Measurements from ENCODE around the gene FDXR. TPM values are rescaled to one million over a fixed set of nuclear protein-coding genes. Genes with fewer than 3 reads are reported as not detected.

The FDXR gene
- total RNA-seq, 1 donor from 2014 or later, result 28.1 TPM

DNA sequence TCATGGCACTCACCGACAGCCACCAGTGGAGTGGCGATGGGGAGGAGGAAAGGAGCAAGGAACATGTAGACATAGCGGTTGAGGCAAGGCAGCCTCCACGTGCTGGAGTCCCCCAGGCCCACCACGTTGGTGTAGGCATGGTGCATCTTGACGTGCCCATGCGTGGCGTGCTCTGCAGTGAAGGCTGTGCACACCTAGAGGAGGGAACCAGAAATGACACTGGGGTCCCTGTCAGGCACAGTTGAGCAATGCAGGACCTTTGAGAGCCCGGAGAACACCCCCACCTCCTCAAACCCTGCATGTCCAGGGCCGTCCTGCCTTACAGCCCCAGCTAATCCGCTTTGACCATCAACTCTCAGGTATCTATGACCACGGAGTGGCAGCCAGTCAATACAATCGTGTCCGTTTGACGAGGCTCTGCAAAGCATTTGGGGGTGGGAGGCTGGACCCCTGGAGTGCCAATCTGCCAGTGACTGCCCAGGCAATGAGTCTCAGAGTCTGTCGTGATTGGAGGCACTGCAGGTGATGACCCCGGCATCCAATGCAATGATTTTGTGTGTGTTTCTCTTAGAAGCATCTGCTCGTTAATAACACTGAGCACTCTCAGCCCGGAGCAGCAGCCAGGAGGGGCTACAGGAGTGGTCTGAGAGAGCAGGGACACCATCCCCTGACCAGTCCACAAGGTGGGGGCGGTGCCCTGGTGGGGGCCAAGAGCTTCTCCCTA, 9.9 kb upstream of the FDXR start:
- TF ChIP-seq, protein P1, sequence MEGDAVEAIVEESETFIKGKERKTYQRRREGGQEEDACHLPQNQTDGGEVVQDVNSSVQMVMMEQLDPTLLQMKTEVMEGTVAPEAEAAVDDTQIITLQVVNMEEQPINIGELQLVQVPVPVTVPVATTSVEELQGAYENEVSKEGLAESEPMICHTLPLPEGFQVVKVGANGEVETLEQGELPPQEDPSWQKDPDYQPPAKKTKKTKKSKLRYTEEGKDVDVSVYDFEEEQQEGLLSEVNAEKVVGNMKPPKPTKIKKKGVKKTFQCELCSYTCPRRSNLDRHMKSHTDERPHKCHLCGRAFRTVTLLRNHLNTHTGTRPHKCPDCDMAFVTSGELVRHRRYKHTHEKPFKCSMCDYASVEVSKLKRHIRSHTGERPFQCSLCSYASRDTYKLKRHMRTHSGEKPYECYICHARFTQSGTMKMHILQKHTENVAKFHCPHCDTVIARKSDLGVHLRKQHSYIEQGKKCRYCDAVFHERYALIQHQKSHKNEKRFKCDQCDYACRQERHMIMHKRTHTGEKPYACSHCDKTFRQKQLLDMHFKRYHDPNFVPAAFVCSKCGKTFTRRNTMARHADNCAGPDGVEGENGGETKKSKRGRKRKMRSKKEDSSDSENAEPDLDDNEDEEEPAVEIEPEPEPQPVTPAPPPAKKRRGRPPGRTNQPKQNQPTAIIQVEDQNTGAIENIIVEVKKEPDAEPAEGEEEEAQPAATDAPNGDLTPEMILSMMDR (conservative IDR thresholded peaks at IDR 0.05), result no peak
- H3K27ac Mint-ChIP-seq, result no peak overlapping the region
- no peak for DNase-seq (ENCODE audit: extremely low spot score, unreplicated experiment)
- no peaks in the 10 kb centered on the region for H3K9me3 Mint-ChIP-seq
- H3K4me3 Mint-ChIP-seq, result no peak overlapping the region
- no peaks in the 10 kb centered on the region for H3K4me1 Mint-ChIP-seq (ENCODE audit: unreplicated experiment)
- no peaks in the 10 kb centered on the region for H3K36me3 Mint-ChIP-seq
- peaks cover 32% of the 10 kb centered on the region for H3K27me3 Mint-ChIP-seq

DNA sequence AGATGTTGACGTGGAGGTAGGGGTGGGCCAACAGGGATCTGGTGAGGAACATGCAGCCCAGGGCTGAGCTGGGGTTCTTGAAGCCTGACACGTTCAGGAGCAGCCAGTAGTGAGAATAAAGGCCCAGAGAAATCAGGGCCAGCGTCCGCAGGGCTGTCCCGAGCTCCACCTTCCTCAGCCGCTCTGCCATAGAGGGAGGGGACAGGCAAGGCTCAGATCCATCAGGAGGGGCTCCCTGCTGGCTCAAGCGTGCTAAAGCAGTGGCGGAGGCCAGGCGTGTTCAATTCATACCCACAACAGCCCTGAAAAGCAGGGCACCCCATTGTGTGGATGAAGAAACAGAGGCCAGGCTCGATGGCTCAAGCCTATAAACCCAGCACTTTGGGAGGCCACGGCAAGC, 8.3 kb upstream of the FDXR start:
- Mint-ChIP-seq H3K36me3 (no peaks in the 10 kb centered on the region), H3K27me3 (peaks cover 24% of the 10 kb centered on the region), H3K9me3 (no peaks in the 10 kb centered on the region), H3K4me1 (ENCODE audit: unreplicated experiment) (no peaks in the 10 kb centered on the region), H3K27ac (no peak overlapping the region), H3K4me3 (no peak overlapping the region)
- no peak for DNase-seq (ENCODE audit: extremely low spot score, unreplicated experiment)
- TF ChIP-seq, protein P1 (conservative IDR thresholded peaks at IDR 0.05), result no peak

DNA sequence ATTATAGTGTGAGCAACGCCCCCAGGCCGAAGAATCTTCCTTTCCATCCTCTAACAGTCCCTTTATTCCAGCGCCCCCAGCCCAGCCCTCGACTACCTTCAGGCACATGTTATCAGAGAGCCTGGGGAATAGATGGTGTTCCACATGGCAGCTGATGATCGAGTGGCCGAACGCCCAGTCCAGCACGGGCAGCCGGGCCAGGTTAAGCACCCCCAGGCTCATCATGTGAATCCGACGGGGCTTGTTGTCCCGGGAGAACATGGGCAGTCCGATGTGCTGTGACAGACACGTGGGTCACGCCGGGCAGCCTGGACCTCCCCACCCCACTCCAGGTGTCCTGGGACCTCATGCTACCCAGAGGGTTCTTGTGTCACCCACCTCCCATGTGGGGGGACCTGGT, 6.5 kb upstream of the FDXR start:
- no peaks in the 10 kb centered on the region for H3K36me3 Mint-ChIP-seq
- H3K9me3 Mint-ChIP-seq, result no peaks in the 10 kb centered on the region
- no peaks in the 10 kb centered on the region for H3K4me1 Mint-ChIP-seq (ENCODE audit: unreplicated experiment)
- H3K27me3 Mint-ChIP-seq, result peaks cover 24% of the 10 kb centered on the region
- H3K4me3 Mint-ChIP-seq, result no peak overlapping the region
- TF ChIP-seq, protein P1 (conservative IDR thresholded peaks at IDR 0.05), result no peak
- no peak overlapping the region for H3K27ac Mint-ChIP-seq
- DNase-seq (ENCODE audit: extremely low spot score, unreplicated experiment), result no peak

DNA sequence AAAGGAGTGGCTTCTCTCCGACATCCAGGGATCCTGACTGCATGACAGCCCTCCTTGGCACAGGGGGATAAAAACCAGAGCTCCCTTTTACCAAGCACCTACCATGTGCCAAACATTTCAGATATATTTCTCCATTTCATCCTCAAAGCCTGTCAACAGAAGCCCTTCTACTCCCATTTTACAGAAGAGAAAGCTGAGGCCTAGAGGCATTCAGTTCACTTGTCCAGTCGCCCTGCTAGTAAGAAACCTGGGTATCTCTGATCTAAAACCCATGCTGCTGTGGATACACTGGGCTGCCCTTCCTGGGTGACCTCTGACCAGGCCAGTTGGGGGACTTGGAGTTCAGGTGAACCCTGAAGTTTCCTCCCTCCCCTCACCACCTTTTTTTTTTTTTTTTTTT, 5.9 kb upstream of the FDXR start:
- DNase-seq (ENCODE audit: extremely low spot score, unreplicated experiment), result no peak
- Mint-ChIP-seq H3K27ac (peak overlapping the region; percentile 85), H3K27me3 (peaks cover 24% of the 10 kb centered on the region), H3K36me3 (no peaks in the 10 kb centered on the region), H3K9me3 (no peaks in the 10 kb centered on the region), H3K4me3 (no peak overlapping the region), H3K4me1 (ENCODE audit: unreplicated experiment) (no peaks in the 10 kb centered on the region)
- TF ChIP-seq, protein P1 (conservative IDR thresholded peaks at IDR 0.05), result no peak

DNA sequence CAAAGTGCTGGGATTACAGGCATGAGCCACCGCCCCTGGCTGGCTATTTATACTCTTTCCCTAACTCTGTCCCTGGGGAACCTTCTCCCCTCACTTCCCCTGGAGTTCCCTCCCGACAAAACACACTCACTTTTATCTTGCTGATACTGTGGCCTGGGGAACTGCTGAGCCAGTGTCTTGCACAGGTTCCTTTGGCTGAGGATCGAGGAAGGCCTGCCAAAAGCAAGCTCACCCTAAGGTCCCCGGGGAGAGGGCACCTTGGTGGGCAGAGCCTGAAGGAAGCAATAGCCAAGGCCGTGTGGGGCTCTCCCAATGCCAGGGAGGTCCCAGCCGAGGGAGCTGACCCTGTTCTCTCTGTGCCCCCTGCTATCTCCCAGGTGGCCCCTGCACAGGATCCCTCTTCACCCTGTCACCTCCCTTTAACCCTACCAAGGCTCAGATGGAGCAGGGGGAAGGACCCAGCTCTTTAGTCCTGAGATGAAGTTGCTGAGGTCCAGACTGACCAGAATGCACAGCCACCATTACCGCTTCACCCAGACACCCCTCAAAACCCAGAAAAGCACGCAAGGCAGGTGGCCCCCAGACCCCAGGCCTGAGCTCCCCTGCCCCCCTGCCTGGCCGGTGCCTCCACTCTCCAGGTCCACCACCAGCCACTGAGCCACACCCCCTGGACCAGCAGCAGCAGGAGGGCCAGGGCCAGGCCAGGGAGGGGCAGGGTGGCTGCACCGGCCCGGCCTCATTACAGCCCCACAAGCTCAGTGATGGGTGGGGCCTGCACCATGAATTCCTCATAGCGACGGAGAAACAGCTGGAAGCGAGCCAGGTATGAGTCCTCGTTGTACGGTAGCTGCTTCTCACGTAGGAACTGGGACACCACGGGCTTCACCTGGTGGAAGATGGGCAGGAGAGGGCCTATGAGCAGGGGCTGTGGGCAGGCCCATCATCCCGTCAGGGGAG, 5.1 kb upstream of the FDXR start:
- Mint-ChIP-seq H3K27ac (peak overlapping the region; percentile 85), H3K4me1 (ENCODE audit: unreplicated experiment) (no peaks in the 10 kb centered on the region), H3K36me3 (no peaks in the 10 kb centered on the region), H3K4me3 (no peak overlapping the region), H3K9me3 (no peaks in the 10 kb centered on the region), H3K27me3 (peaks cover 22% of the 10 kb centered on the region)
- TF ChIP-seq, protein P1 (conservative IDR thresholded peaks at IDR 0.05), result no peak
- no peak for DNase-seq (ENCODE audit: extremely low spot score, unreplicated experiment)
